Posterior cingulate gyrus (tissue), 11 donors: ENCODE data around the gene ANXA5.
"Not testable (repeated sequence)": the region's sequence is repeated elsewhere in the genome, so short reads cannot be mapped to it uniquely, and the experiment has no call there.

Experiments
- DNase-seq, 10 donors: peaks; one replicate each; pipeline versions ENCODE4 v3.0.0 to v3.0.0-alpha.2; 2020 to 2021; ENCODE audit warnings: mixed read lengths in 3 of 10
- intact Hi-C: fragments of 100-400 bp; cut with DNase I; formaldehyde crosslinking; loops from one replicate; pipeline ENCODE4 v1.15.1; 2023

Gene ANXA5

DNA sequence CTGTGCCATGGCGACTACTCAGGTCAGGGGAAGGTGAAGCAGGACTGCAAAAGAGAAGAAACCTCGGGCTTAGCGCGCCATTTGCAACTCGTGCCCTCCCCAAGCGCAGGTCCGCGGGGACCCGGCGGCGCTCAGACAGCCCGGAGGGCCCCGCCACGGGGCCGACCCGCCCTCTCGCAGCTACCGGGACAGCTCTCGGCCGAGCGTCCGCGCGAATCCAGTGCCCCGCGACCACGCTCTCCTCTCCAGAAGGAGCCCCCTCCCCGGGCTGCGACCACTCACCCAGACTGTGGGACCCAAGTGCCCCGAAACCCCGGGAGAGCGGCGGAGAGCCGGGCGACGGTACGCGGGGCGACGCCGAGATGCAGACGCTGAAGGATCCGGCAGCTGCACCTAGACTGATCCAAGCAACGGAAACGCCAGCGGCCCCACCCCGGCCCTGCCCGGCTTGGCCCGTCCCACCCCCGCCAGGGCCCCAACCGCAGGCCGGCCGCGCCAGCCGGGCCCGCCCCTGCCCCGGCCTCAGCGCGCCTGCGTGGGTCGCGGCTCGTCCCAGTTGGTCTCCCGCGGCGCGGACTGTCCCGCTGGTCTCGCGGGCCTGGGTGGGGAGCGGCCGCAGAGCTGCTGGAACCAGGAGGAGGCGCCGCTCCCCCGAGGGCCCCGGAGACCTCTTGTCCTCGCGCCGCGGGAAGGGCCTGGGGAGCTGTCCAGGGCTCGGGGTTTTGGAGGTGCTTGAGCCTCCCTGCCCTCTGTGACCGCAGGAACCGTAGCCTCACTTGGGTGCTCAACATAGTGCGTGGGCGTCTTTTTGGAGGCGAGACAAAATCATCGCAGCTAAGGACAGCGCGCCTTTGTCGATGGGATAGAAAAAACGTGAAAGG lies at the start of gene ANXA5:
TSS of gene ANXA5 (minus strand) at position 400 of the 881 bp plus-strand sequence. CDS start at position 9, 391 bp downstream.
- intact Hi-C loops: loop anchor here (2.0 kb wide), 1 partner anchor 30 kb away; no protein-coding TSS in a partner anchor
- peak; percentile 64 to 97 (median 78) for DNase-seq

DNA sequence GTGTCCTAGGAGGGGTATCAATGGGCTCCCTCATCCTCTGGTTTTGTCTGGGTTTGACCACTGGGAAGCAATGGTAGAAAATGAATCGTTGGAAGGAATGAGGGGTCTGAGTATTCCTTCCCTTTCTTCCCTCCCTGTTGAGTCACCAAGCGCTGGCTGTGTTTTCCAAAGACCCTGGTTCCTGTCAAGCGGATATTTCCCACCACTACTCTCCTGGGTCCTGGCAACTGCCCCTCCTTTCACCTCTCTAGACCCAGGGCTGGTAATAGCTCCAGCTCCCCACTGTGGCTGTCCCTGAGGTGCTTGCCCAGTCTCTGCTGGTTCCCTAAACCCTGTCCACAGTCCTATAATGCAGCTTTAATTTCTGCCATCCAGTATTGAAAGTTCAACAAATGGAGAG lies 46.0 kb upstream of the ANXA5 start:
- no peak for DNase-seq
- intact Hi-C loops: no loop called here

- intact Hi-C loops: no loop called here
- no peak for DNase-seq
Observed at GRCh38 chr4:121741751-121742150, 45.0 kb upstream of the ANXA5 start.

DNA sequence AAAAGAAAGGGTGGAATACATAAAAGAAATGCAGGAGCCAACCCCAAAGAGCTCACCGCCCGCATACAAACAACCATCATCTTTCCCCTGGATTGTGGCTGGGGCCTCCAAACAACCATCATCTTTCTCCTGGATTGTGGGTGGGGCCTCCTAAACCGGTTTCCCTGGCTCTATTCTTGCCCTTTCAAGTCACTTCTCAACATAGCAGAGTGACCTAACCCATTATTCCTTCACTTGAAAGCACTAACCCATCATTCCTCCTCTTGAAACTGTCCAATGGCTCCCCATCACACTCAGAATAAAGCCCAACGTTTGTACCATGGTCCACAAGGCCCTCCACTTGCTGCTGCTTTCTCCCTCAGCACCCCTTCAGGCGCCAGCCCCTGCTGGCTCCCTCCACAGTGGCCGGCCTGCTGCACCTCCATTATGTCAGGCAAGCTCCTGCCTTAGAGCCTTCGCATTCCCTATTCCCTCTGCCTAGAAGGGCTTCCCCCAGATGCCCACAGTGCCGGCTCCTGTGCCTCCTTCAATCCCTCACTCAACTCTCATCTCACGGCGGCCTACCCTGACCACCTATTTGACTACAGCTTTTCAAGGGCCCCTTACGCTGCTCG lies 44.1 kb upstream of the ANXA5 start:
- intact Hi-C loops: no loop called here
- DNase-seq: no peak

DNA sequence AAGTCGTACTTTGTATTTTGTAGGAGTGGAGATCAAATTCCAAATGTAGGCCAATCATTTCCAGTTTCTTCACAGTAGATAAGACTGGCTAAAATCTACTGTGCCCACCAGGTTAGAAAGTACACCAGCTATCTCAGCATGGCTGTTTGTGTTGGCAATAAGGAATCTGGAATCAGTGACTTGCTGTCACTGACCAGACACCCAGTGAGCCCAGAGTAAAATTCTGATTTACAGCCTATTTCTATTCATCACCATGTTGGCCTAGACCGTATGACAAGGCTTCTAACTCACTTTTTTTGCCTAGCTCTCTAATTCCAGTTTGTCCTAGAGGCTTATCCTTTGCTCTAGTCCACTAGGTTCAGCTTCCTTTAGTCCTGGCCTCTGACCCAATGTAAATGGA lies 42.8 kb upstream of the ANXA5 start:
- intact Hi-C loops: loop anchor here (5.0 to 10.0 kb wide), 2 partner anchors 277 to 365 kb away; no protein-coding TSS in a partner anchor

DNA sequence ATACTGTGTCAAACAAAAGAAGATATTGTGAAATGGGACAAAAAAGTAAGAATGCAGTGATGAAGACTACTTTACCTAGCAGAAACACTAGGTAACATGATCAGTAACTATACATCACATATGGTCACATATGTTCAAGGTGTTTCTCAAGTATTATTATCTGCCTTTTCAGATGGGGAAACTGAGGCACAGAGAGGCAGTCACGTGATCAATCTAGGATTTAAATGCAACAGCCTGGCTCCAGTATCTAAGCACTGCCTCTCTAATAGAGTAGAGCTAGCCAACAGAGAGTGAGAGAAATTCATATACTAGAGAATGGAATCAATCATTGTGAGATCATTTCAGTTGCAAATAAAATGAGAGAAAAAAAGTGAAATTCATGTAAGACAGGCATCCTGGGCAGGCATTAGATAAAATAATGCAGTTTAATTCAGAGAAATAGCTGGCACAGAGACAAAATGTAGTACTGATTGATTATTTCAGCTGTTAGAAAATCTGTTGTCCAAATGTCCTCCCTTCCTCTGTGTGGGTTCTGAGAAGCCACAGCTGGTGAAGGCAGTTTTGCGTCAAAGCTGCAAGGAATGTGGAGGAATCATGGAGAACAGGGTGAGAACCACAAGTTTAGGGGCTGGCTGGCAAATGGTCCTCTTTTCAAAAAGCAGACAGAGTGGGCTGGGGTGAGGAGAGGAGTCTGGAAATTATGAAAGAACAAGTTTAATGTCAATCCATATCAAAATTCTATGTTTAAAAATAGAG lies 42.2 kb upstream of the ANXA5 start:
- intact Hi-C loops: loop anchor here (5.0 to 10.0 kb wide), 2 partner anchors 277 to 364 kb away; no protein-coding TSS in a partner anchor
- no peak for DNase-seq

More for the DNA sequence above, 42.8 kb upstream of the ANXA5 start:
- no peak for DNase-seq

DNA sequence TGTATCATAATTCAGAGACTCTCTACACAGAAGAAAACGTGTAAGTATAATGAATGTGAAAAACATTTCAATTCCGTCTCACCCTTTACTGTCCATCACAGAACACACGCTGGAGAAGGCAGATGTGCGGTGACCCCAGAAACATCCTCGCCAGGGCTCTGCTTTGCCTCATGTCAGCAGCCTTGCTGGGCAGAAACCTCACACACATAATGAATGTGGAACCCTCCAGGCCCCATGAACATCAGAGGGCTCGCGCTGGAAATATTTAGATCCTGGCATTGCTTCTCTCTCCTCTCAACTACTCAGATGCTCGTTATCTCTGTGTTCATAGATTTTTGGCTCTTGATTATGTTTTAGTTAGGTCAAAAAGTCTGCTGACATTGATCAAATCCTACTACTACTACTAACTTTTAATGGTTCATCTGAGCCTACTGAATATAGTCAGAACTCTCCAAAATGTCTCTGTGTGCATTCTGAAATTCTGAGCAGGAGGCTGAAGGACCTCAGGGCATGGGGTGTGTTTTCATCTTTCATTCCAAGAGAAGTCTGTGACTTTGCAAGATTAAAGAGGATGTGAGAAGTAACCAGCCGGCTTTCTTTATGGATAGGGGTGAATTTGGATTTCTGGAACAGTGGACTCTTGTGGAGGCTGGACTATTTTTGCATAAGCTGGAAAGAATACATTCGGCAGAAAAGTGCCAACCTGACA lies 41.2 kb upstream of the ANXA5 start:
- intact Hi-C loops: loop anchor here (5.0 to 10.0 kb wide), 2 partner anchors 276 to 363 kb away; no protein-coding TSS in a partner anchor
- DNase-seq: no peak

GRCh38 chr4:121736735-121737351 lies 40.1 kb upstream of the ANXA5 start:
- DNase-seq: no peak
- intact Hi-C loops: loop anchor here (5.0 to 10.0 kb wide), 2 partner anchors 275 to 362 kb away; no protein-coding TSS in a partner anchor

DNA sequence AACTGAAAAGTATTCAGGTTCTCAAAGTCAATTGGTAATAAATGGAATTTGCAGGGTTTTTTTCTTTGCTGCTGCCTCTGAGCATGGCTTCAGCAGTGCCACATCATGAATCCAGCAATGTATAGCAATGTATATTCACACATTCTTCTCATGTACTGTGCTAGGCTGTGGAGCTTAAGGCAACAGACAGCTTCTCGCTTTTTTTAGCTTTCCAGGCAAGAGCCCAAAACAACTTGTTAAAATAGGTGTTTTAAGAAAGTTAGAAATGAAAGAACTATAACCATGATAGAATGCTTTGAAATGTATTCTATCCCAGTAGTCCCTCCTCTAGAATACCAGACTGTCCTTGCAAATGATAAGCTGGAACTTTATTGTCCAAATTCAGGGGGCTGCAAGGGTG lies 37.8 kb upstream of the ANXA5 start:
- intact Hi-C loops: loop anchor here (10.0 kb wide), 1 partner anchor 360 kb away; no protein-coding TSS in a partner anchor
- DNase-seq: no peak

DNA sequence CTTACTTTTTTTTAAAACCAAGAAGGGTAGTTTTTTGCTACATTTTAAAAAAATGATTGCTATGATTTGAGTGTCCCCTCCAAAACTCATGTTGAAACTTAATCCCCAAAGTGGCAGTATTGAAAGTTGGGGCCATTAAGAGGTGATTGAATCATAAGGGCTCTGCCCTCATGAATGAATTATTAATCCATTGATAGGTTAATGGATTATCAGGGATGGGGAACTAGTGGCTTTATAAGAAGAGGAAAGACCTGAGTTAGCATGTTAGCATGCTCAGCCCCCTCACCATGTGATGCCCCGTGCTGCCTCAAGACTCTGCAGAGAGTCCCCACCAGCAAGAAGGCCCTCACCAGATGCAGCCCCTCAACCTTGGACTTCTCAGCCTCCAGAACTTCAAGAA lies 37.2 kb upstream of the ANXA5 start:
- DNase-seq: no peak
- intact Hi-C loops: loop anchor here (10.0 kb wide), 1 partner anchor 359 kb away; no protein-coding TSS in a partner anchor

DNA sequence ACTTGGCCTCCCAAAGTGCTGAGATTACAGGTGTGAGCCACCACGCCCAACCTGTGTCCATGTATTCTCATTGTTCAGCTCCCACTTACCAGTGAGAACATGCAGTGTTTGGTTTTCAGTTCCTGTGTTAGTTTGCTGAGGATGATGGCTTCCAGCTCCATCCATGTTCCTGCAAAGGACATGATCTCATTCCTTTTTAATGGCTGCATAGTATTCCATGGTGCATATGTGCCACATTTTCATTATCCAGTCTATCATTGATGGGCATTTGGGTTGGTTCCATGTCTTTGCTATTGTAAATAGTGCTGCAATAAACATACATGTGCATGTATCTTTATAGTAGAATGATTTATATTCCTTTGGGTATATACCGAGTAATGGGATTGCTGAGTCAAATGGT lies 33.0 kb upstream of the ANXA5 start:
- DNase-seq: not testable (repeated sequence)
- intact Hi-C loops: loop anchor here (10.0 kb wide), 1 partner anchor 355 kb away; no protein-coding TSS in a partner anchor

- intact Hi-C loops: no loop called here
- no peak for DNase-seq
Observed at GRCh38 chr4:121728798-121729226, 32.0 kb upstream of the ANXA5 start.

DNA sequence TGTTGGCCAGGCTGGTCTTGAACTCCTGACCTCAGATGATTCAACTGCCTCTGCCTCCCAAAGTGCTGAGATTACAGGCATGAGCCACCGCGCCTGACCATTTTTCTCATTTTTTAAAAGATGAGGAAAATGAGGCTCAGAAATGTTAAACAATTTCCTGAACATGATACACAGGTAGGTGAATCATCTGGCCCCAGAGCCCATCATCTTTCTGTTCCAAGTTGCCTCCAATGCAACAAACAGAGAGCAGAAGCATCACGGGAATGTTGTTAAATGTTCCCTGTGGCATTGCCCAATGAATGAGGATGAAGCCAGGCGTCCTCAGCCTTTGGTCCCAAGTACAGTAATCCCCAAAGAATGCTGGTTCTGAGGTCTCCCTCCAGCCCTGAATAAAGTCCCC lies 31.3 kb upstream of the ANXA5 start:
- no peak for DNase-seq
- intact Hi-C loops: no loop called here

DNA sequence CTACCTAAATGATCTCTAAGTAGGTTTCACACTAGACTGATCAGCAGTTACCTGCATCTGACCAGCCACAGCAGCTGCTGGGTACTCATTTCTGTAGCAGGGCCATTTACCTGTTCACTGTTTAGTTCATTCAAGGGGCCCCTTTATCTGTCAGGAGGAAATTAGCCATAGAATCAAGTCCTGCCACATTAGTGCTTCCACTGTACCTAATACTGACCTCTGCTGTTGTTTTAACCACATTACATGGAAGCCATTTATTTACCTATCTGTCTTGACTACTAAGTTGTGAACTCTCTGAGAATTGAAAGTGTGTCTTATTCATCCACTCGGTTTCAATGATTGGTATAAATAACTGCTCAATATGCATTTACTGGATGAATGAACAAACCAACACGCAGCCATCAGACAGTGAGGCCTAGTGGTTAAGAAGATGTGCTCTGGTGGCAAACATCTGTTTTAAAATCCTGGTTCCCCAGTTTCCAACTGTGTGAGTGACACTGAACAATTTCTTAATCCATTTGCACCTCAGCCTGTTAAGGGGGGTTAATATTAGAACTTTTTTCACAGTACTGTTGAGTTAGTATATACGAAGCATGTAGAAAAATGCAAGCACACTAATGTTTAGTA lies 30.0 kb upstream of the ANXA5 start:
- DNase-seq: no peak
- intact Hi-C loops: loop anchor here (2.0 kb wide), 1 partner anchor 30 kb away; the partner anchor contains the start of gene ANXA5

- intact Hi-C loops: no loop called here
- no peak for DNase-seq
Observed at GRCh38 chr4:121724671-121725070, 27.9 kb upstream of the ANXA5 start.

DNA sequence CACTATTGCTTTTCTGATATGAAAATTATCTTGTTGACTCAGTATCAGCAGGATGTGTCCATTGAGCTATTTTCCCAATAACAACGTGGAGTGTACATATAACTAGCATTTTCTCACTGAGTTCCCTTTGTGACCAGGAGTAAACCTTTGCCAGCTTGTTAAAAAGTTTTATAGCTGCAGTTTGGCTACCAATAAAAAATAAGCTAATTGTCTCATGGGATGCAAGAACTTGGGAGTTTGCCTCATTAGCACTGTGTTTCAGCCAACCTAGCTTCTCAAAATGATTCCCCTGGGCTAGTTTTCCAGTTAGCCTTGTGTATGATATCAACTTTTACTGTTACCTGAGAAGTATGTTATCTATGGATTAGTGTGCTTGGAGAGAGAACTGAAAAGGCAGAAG lies 24.9 kb upstream of the ANXA5 start:
- intact Hi-C loops: no loop called here
- DNase-seq: no peak

DNA sequence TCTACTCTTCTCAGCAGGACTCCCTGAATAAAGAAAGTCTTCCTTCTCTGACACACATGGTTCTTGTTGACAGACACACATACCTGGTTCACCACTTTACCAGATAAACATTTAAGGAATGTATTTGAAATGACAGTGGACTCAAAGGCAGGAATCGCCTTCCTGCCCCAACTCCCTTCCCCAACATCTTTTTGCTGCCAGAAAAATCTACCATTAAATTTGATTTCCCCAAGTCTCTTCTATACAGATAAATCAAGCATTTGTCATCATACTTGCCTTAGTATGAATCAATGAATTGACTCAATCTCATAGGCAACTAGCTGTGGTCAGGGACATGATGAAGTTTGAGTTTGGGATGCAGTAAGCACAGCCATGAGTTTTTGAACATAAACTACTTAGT lies 23.3 kb upstream of the ANXA5 start:
- intact Hi-C loops: no loop called here
- DNase-seq: no peak

- intact Hi-C loops: no loop called here
- DNase-seq: no peak
Observed at GRCh38 chr4:121717680-121718237, 21.0 kb upstream of the ANXA5 start.

GRCh38 chr4:121714548-121714947 lies 17.8 kb upstream of the ANXA5 start:
- intact Hi-C loops: no loop called here
- no peak for DNase-seq
